ENCODE results near the gene MFSD11.

DNA sequence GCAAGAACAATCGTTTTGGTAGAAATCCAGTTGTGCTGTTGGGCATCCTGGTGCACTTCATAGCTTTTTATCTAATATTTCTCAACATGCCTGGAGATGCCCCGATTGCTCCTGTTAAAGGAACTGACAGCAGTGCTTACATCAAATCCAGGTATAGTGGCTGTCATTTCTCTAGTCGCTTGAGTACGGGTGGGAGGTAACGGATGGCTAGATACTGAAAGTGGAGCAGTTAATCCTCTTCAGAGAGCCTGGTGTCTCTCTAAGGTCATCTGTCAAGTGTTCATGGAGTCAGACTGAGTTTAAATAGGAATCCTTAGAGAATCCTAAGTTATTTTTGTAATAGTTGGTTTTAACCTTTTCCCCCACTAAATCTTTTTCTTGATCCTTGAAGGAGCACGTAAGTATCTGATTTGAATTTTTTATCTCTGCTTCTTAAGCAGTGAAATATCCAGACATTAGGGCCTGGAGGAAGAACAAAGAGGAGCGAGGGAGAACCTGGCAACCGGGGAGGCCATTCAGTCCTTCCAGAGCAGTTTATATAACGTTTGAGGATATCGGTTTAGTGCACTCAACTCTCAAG lies 37.2 kb downstream of the MFSD11 start:
- TF ChIP-seq EZH2 (IDR thresholded peaks at IDR 0.05): no peak
- TF ChIP-seq POLR2AphosphoS5 (IDR thresholded peaks at IDR 0.05; ENCODE audit: borderline replicate concordance, low read depth, low read length): no peak

Measured in SK-N-MC (cell line).